IPS-20b (cell line): Measurements from ENCODE around the gene ARMS2.

ENCODE experiments used
- H3K27ac ChIP-seq: one replicate; pipeline ENCODE4 v1.5.1; 2013; ENCODE audit warnings: low read length
- H3K27me3 ChIP-seq: 2 replicates; pipeline ENCODE4 v1.6.1; 2013; ENCODE audit warnings: mild to moderate bottlenecking, low read length, inconsistent platforms; ENCODE audit not compliant: insufficient read depth
- H3K36me3 ChIP-seq: 2 replicates; pipeline ENCODE4 v1.6.1; 2013; ENCODE audit warnings: low read depth, mild to moderate bottlenecking, inconsistent platforms, low read length, moderate library complexity; ENCODE audit not compliant: insufficient read depth
- H3K4me1 ChIP-seq: 2 replicates; pipeline ENCODE4 v1.6.1; 2013; ENCODE audit warnings: mild to moderate bottlenecking, control low read depth, inconsistent platforms, low read length, moderate library complexity; ENCODE audit not compliant: insufficient read depth
- H3K4me3 ChIP-seq: 2 replicates; pipeline ENCODE4 v1.5.1; 2013; ENCODE audit warnings: mild to moderate bottlenecking, low read length, inconsistent platforms
- H3K9ac ChIP-seq: 2 replicates; pipeline ENCODE4 v1.6.1; 2013; ENCODE audit warnings: low read depth, mild to moderate bottlenecking, inconsistent platforms, low read length, moderate library complexity
- H3K9me3 ChIP-seq: 2 replicates; pipeline ENCODE4 v1.6.1; 2013; ENCODE audit warnings: mild to moderate bottlenecking, low read depth, low read length, inconsistent platforms; ENCODE audit not compliant: insufficient read depth

The ARMS2 gene

DNA sequence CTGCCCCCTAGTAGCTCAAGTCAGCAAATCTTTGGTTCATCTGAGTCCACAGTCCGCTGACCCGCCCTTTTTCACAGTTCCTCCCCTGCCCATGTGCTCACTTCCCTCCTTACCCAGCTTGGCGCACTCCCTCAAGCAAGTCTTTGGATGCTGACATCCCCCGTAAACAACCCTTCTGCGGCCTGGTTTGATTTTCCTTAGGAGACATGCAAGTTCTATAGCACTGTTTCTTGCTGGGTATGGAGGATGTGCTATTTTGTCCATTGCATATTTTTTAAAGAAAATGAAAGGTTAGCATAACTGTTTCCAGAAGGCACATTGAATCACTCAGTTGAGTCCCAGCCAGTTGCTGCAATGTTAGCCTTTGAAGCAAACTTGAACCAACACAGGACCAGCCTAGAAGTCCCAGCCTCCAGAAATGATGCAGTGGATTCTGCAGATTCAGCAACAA is 45.1 kb downstream of the ARMS2 start:
- Histone ChIP-seq H3K27ac (no peak overlapping the region), H3K9ac (no peak overlapping the region), H3K4me3 (no peak overlapping the region), H3K27me3 (no peaks in the 10 kb centered on the region), H3K4me1 (no peaks in the 10 kb centered on the region), H3K9me3 (no peaks in the 10 kb centered on the region), H3K36me3 (no peaks in the 10 kb centered on the region)

DNA sequence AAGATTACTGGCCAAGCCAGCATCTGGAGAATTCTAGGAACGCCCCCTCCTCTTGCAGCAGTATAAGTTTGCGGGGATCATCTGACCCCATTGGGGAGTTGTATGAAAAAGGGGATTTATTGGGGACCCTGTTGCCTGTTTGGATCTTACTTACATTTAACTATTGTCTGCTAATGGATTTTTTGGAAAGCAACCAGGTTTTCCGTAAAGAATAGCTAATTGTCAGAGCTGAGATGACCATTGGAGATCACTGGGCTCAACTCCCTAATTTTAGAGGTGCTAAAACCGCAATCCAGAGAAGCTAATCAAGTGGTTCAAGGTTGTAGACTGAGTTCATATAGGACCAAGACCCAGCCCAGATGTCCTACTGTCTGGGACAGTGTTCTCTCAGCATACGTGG is 45.7 kb downstream of the ARMS2 start:
- no peak overlapping the region for H3K9ac ChIP-seq
- no peaks in the 10 kb centered on the region for H3K4me1 ChIP-seq
- H3K9me3 ChIP-seq: no peaks in the 10 kb centered on the region
- no peaks in the 10 kb centered on the region for H3K36me3 ChIP-seq
- no peak overlapping the region for H3K4me3 ChIP-seq
- no peak overlapping the region for H3K27ac ChIP-seq
- H3K27me3 ChIP-seq: no peaks in the 10 kb centered on the region

GRCh38 chr10:122500726-122501125 is 46.3 kb downstream of the ARMS2 start:
- Histone ChIP-seq H3K9me3 (no peaks in the 10 kb centered on the region), H3K27me3 (no peaks in the 10 kb centered on the region), H3K4me1 (no peaks in the 10 kb centered on the region), H3K4me3 (no peak overlapping the region), H3K9ac (no peak overlapping the region), H3K36me3 (no peaks in the 10 kb centered on the region), H3K27ac (no peak overlapping the region)

- H3K27me3 ChIP-seq: no peaks in the 10 kb centered on the region
- no peaks in the 10 kb centered on the region for H3K9me3 ChIP-seq
- no peak overlapping the region for H3K4me3 ChIP-seq
- no peaks in the 10 kb centered on the region for H3K36me3 ChIP-seq
- no peak overlapping the region for H3K9ac ChIP-seq
- H3K27ac ChIP-seq: no peak overlapping the region
- no peaks in the 10 kb centered on the region for H3K4me1 ChIP-seq
Measured at GRCh38 chr10:122503012-122503411, 48.6 kb downstream of the ARMS2 start.

GRCh38 chr10:122503886-122504609 is 49.6 kb downstream of the ARMS2 start:
- H3K9me3 ChIP-seq: no peaks in the 10 kb centered on the region
- no peaks in the 10 kb centered on the region for H3K4me1 ChIP-seq
- H3K27ac ChIP-seq: no peak overlapping the region
- no peaks in the 10 kb centered on the region for H3K27me3 ChIP-seq
- H3K4me3 ChIP-seq: no peak overlapping the region
- H3K9ac ChIP-seq: no peak overlapping the region
- no peaks in the 10 kb centered on the region for H3K36me3 ChIP-seq

DNA sequence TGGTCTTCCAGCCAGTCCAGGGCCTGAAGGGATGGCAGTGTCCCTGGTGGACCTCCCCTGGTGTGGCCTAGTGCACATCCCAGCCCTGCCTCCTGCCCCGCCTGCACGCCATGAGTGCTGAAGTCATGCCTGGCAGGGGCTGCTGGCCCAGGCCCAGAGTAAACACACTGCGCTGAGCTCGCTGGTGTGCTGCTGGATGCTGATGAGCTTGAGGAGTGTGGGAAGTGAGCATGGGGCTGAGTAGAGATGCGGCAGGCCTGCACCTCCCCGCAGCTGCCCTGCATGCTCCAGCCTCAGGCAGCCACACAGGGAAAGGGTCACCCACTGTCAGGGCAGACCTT is 50.1 kb downstream of the ARMS2 start:
- Histone ChIP-seq H3K4me3 (no peak overlapping the region), H3K27ac (no peak overlapping the region), H3K9ac (no peak overlapping the region), H3K27me3 (no peaks in the 10 kb centered on the region), H3K9me3 (no peaks in the 10 kb centered on the region), H3K4me1 (no peaks in the 10 kb centered on the region), H3K36me3 (no peaks in the 10 kb centered on the region)

GRCh38 chr10:122505011-122505410 is 50.6 kb downstream of the ARMS2 start:
- Histone ChIP-seq H3K27ac (no peak overlapping the region), H3K27me3 (no peaks in the 10 kb centered on the region), H3K36me3 (no peaks in the 10 kb centered on the region), H3K4me1 (no peaks in the 10 kb centered on the region), H3K4me3 (no peak overlapping the region), H3K9me3 (no peaks in the 10 kb centered on the region), H3K9ac (no peak overlapping the region)

GRCh38 chr10:122505885-122506645 is 51.6 kb downstream of the ARMS2 start:
- no peak overlapping the region for H3K9ac ChIP-seq
- no peaks in the 10 kb centered on the region for H3K9me3 ChIP-seq
- no peaks in the 10 kb centered on the region for H3K36me3 ChIP-seq
- no peaks in the 10 kb centered on the region for H3K4me1 ChIP-seq
- H3K27ac ChIP-seq: no peak overlapping the region
- H3K4me3 ChIP-seq: no peak overlapping the region
- H3K27me3 ChIP-seq: no peaks in the 10 kb centered on the region
